Measurements from ENCODE around the gene GIPC2. TPM values are rescaled to one million over a fixed set of nuclear protein-coding genes. Genes with fewer than 3 reads are reported as not detected.
"Not testable (repeated sequence)": the region's sequence is repeated elsewhere in the genome, so short reads cannot be mapped to it uniquely, and the experiment has no call there.

Gene GIPC2
- total RNA-seq, 2 experiments from 2014 or later: 0.44 to 0.74 TPM

DNA sequence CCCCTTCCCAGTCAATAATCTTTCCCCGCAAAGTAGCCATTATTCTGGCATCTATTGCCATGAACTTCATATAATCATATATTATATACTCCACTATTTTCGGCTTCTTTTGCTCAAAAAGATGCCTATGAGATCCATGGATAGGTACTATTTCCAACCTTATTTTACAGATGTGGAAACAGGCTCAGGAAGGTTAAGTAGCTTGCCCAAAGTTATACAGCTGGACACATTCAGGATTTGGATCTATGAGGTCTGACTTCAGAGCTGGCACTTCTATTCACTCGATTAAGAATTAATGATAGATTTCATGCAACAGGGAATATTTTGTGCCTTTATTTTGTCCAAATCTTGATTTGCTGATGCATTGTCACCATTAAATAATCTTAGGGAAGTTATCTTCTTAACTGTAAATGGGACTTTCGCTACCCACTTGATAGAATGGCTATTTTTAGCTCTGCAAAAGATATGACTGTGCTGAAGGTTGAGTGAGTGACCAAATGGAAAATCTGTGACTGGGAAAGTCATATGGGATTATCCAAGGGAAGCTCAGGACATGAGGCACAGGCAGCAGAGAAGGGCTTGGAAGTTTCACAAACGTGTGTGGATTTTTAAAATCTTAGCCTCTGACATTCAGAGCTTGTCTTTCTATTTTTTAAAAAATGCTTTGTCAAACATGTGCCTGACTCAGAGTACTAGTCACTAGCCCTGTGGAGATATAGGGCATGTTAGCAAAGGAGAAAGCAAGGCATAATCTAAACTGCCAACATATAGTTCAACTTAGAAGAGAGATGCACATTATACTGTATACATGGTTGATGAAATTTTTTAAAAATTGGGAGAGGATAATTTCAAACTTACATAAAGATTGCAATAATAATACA, 36.5 kb downstream of the GIPC2 start:
- Mint-ChIP-seq H3K27me3 (peaks cover 3% of the 10 kb centered on the region), H3K4me3 (no peak overlapping the region), H3K4me1 (peaks cover 8% of the 10 kb centered on the region), H3K36me3 (peaks cover 21% of the 10 kb centered on the region), H3K9me3 (peaks cover 18% of the 10 kb centered on the region), H3K27ac (no peak overlapping the region)
- ATAC-seq (ENCODE audit: low read depth) (no peak), DNase-seq (no peak)
- POLR2A ChIA-PET: interaction anchor here (1.2 kb wide), 1 partner anchor 77 kb away, joined by 4 read pairs; the partner anchor contains the start of gene DNAJB4

DNA sequence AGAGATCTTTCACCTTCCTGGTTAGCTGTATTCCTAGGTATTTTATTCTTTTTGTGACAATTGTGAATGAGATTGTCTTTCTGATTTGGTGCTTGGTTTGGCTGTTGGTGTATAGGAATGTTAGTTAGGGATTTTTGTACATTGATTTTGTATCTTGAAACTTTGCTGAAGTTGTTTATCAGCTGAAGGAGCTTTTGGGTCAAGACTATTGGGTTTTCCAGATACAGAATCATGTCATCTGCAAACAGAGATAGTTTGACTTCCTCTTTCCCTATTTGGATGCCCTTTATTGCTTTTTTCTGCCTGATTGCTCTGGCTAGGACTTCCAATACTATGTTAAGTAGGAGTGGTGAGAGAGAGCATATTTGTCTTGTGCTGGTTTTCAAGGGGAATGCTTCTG, 38.9 kb downstream of the GIPC2 start:
- H3K9me3 Mint-ChIP-seq: peaks cover 16% of the 10 kb centered on the region
- POLR2A ChIA-PET: interaction anchor here (0.7 kb wide), 1 partner anchor 325 kb away, joined by 3 read pairs; no protein-coding TSS in a partner anchor

DNA sequence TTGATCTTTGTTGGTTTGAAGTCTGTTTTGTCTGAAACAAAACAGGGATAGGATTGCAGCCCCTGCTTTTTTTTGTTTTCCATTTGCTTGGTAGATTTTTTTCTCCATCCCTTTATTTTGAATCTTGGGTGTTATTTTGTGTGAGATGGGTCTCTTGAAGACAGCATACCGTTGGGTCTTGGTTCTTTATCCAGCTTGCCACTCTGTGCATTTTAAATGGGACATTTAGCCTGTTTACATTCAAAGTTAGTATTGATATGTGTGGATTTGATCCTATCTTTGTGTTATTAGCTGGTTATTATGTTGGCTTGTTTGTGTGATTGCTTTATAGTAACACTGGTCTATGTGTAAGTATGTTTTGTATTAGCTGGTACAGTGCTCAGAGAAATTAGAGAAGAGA, 40.9 kb downstream of the GIPC2 start:
- Mint-ChIP-seq H3K27ac (no peak overlapping the region), H3K4me3 (no peak overlapping the region), H3K4me1 (peaks cover 2% of the 10 kb centered on the region), H3K27me3 (peaks cover 6% of the 10 kb centered on the region), H3K36me3 (peaks cover 20% of the 10 kb centered on the region), H3K9me3 (peaks cover 16% of the 10 kb centered on the region)
- no peak for DNase-seq
- POLR2A ChIA-PET: no interaction called here
- no peak for ATAC-seq (ENCODE audit: low read depth)

More for the DNA sequence above, 38.9 kb downstream of the GIPC2 start:
- H3K4me1 Mint-ChIP-seq; H3K4me3 Mint-ChIP-seq; ATAC-seq (ENCODE audit: low read depth); H3K27me3 Mint-ChIP-seq; H3K27ac Mint-ChIP-seq; DNase-seq: not testable (repeated sequence)
- H3K36me3 Mint-ChIP-seq: peaks cover 21% of the 10 kb centered on the region

DNA sequence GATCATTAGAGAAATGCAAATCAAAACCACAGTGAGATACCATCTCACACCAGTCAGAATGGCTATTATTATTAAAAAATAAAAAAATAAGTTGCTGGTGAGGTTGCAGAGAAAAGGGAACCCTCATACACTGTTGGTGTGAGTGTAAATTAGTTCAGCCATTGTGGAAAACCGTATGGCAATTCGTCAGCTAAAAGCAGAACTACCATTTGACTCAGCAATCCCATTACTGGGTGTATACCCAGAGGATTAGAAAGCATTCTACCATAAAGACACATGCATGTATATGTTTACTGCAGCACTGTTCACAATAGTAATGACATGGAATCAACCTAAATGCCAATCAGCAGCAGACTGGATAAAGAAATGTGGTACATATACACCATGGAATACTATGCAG, 42.2 kb downstream of the GIPC2 start:
- no peak for ATAC-seq (ENCODE audit: low read depth)

DNA sequence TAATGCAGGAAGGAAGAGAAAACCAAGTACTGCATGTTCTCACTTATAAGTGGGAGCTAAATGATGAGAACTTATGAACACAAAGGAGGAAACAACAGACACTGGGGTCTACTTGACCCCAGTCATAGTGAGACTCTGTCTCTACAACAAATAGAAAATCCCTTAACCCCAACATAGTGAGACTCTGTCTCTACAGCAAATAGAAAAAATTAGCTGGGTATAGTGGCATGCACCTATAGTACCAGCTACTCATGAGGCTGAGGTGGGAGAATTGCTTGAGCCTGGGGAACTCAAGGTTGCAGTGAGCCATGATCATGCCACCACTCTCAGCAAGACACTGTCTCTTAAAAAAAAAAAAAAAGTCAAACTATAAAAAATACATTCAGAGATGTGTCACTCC, 42.7 kb downstream of the GIPC2 start:
- Mint-ChIP-seq H3K27me3 (peaks cover 6% of the 10 kb centered on the region), H3K36me3 (peaks cover 20% of the 10 kb centered on the region), H3K4me1 (peaks cover 2% of the 10 kb centered on the region), H3K4me3 (no peak overlapping the region), H3K9me3 (peaks cover 16% of the 10 kb centered on the region), H3K27ac (no peak overlapping the region)
- POLR2A ChIA-PET: interaction anchor here (0.6 kb wide), 1 partner anchor 110 kb away, joined by 3 read pairs; the partner anchor contains the start of gene FUBP1
- ATAC-seq (ENCODE audit: low read depth) (no peak), DNase-seq (no peak)

More for the DNA sequence above, 42.2 kb downstream of the GIPC2 start:
- peaks cover 6% of the 10 kb centered on the region for H3K27me3 Mint-ChIP-seq
- no peak for DNase-seq
- POLR2A ChIA-PET: interaction anchor here (0.6 kb wide), 1 partner anchor 109 kb away, joined by 3 read pairs; the partner anchor contains the start of gene FUBP1
- peaks cover 20% of the 10 kb centered on the region for H3K36me3 Mint-ChIP-seq
- H3K9me3 Mint-ChIP-seq: peaks cover 16% of the 10 kb centered on the region
- H3K27ac Mint-ChIP-seq: no peak overlapping the region
- no peak overlapping the region for H3K4me3 Mint-ChIP-seq
- H3K4me1 Mint-ChIP-seq: peaks cover 2% of the 10 kb centered on the region

DNA sequence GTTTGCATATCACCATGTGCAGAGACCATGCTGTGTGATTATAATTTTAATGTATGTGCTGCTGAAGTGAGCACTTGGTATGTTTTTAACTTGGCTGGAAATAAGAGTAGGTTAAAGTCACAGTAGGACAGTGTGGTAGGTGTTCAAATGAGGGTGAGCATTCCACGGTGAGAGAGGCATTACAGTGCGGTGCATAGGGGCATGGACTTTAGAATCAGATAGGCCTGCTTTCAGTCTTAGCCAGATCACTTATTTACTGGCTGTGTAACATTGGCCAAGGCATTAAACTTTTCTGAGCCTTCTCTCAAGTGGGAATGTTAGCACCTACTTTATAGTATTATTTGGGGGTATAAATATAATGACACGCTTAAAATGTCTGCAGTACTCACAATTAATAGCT, 43.2 kb downstream of the GIPC2 start:
- Mint-ChIP-seq H3K4me3 (no peak overlapping the region), H3K4me1 (peaks cover 2% of the 10 kb centered on the region), H3K27ac (no peak overlapping the region), H3K36me3 (peaks cover 20% of the 10 kb centered on the region), H3K9me3 (peaks cover 16% of the 10 kb centered on the region), H3K27me3 (peaks cover 6% of the 10 kb centered on the region)
- DNase-seq (no peak), ATAC-seq (ENCODE audit: low read depth) (no peak)
- POLR2A ChIA-PET: no interaction called here

DNA sequence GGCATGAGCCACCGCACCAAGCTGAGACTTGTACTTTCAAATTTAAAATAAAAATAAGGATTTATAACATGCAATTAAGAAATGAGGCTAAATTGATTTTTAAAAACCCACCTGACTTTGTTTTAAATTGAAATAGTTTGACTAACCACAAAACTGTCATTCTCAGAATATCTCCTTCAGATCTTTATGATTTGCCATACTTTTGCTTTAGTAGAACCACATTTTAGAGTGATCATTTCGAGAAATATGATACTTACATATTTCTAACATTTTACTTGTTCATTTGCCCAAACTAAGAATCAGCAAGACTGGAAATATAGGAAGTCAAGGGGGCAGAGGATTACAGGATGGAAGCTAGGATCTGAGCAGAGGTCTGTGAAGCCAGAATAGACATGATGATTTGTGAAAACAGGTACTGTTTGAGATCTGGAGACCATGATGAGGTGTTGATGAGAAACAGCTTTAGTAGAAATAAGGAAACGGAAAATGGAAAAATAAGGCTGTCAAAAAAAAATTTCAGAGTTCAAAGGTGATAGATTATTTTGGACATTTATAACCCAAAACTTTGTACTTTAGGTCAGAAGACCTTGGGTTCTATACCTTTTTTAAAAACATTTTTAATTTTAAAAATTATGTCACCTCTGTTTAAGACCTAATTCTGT, 44.8 kb downstream of the GIPC2 start:
- H3K27me3 Mint-ChIP-seq: peaks cover 3% of the 10 kb centered on the region
- peaks cover 10% of the 10 kb centered on the region for H3K36me3 Mint-ChIP-seq
- no peak overlapping the region for H3K4me3 Mint-ChIP-seq
- peaks cover 12% of the 10 kb centered on the region for H3K9me3 Mint-ChIP-seq
- ATAC-seq (ENCODE audit: low read depth) (no peak), DNase-seq (no peak)
- H3K27ac Mint-ChIP-seq: no peak overlapping the region
- H3K4me1 Mint-ChIP-seq: peaks cover 2% of the 10 kb centered on the region
- POLR2A ChIA-PET: no interaction called here

DNA sequence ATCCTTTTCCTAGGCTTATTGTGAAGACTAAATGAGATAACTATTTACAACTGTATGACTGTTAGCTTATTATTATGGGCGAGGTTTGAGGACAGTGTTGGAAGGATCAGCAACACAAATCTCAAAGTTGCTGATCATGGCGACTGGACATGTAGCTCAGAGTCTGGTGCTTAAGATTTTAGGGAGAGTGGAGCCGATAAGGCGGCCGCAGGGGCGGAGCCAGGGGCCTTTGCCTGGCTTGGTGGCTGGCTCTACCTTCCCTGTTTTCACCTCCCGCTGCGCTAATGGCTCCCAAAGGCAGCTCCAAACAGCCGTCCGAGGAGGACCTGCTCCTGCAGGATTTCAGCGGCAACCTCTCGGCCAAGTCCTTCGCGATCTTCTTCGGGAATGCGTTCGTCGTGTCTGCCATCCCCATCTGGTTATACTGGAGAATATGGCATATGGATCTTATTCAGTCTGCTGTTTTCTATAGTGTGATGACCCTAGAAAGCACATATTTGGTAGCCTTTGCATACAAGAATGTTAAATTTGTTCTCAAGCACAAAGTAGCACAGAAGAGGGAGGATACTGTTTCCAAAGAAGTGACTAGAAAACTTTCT, 45.5 kb downstream of the GIPC2 start:
- no peak for DNase-seq
- Mint-ChIP-seq H3K9me3 (peaks cover 6% of the 10 kb centered on the region), H3K4me1 (peaks cover 2% of the 10 kb centered on the region), H3K27ac (no peak overlapping the region), H3K36me3 (peaks cover 4% of the 10 kb centered on the region), H3K4me3 (no peak overlapping the region), H3K27me3 (peaks cover 5% of the 10 kb centered on the region)
- no peak for ATAC-seq (ENCODE audit: low read depth)
- POLR2A ChIA-PET: no interaction called here

DNA sequence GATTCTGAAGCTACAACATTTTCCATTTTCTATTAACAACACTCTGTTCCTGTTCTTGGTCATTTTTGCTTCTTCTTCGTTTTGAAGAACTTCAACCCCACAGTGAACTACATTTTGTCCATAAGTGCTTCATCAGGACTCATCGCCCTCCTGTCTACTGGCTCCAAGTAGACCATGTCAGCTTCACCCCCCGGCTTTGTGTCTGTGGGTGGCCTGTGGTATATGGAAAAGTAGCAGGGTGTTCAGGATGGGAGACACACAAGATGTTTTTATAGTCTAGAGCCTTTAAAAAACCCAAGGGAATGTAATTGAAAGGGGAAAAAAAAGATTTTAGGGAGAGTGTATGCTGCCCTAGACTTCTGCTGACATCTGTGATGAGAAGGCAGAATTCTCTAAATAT, 46.1 kb downstream of the GIPC2 start:
- peaks cover 5% of the 10 kb centered on the region for H3K27me3 Mint-ChIP-seq
- POLR2A ChIA-PET: no interaction called here
- H3K36me3 Mint-ChIP-seq: peaks cover under 1% of the 10 kb centered on the region
- no peak for DNase-seq
- peaks cover under 1% of the 10 kb centered on the region for H3K9me3 Mint-ChIP-seq
- no peak overlapping the region for H3K27ac Mint-ChIP-seq
- H3K4me1 Mint-ChIP-seq: peaks cover 2% of the 10 kb centered on the region
- no peak overlapping the region for H3K4me3 Mint-ChIP-seq
- no peak for ATAC-seq (ENCODE audit: low read depth)

DNA sequence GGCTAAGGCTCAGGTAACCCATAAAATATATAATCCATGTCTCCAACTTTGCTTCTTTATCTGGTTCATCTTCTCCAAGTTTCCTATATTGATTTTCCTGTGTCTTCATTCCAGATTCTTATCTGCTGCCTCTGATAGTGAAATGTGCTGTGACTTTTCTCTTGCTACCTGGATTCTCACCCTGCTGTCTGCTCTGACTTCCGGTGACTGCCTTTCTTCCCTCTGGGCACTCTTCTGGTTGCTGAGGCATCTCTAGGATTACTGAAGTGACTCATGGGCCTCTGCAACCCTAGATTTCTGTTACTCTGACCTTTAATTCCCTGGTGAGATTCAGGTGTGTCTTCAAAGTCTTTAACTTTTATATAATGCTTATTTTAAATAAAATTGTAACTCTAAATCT, 46.9 kb downstream of the GIPC2 start:
- no peak overlapping the region for H3K27ac Mint-ChIP-seq
- peaks cover 7% of the 10 kb centered on the region for H3K27me3 Mint-ChIP-seq
- H3K9me3 Mint-ChIP-seq: no peaks in the 10 kb centered on the region
- H3K4me3 Mint-ChIP-seq: no peak overlapping the region
- H3K36me3 Mint-ChIP-seq: no peaks in the 10 kb centered on the region
- peaks cover 2% of the 10 kb centered on the region for H3K4me1 Mint-ChIP-seq
- DNase-seq: no peak
- POLR2A ChIA-PET: no interaction called here
- no peak for ATAC-seq (ENCODE audit: low read depth)

DNA sequence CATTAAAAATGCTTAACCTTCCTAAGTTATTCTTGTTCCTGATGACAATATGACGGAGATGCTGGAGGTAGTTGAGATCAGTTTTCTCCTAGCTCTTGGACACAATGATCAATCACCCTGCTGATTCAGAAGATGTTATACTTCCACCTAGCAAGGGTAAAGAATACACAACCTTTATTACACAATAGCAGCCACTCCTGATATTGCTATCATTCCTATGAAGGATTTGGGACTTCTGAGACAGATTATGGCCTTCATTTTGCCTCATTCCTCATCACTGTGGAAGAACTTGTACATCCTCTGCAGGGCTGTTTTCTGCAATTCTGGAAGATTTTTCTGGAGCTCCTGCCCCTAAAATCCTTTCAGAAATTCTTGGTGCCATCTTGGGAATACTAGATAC, 47.8 kb downstream of the GIPC2 start:
- peaks cover 2% of the 10 kb centered on the region for H3K4me1 Mint-ChIP-seq
- no peak overlapping the region for H3K4me3 Mint-ChIP-seq
- H3K9me3 Mint-ChIP-seq: no peaks in the 10 kb centered on the region
- POLR2A ChIA-PET: no interaction called here
- peaks cover 10% of the 10 kb centered on the region for H3K27me3 Mint-ChIP-seq
- H3K27ac Mint-ChIP-seq: no peak overlapping the region
- ATAC-seq (ENCODE audit: low read depth) (no peak), DNase-seq (no peak)
- no peaks in the 10 kb centered on the region for H3K36me3 Mint-ChIP-seq

DNA sequence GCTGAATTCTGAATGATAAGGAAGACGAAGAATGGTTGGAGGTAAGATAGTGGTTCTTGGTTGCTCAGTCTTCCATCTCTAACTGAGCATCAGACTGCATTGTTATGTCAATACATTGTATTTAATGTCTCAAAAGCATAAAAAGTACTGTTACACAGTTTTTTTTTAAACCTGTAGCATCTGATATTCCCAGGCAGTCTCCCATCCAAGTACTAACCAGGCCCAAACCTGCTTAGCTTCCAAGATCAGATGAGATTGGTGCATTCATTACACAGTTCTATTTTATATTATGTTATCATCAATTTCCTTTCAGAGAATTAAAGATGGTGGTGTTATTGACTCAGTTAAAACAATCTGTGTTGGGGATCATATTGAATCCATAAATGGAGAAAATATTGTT, 48.9 kb downstream of the GIPC2 start:
- H3K27me3 Mint-ChIP-seq: peaks cover 10% of the 10 kb centered on the region
- H3K27ac Mint-ChIP-seq: no peak overlapping the region
- no peaks in the 10 kb centered on the region for H3K9me3 Mint-ChIP-seq
- H3K4me1 Mint-ChIP-seq: peaks cover 2% of the 10 kb centered on the region
- H3K4me3 Mint-ChIP-seq: no peak overlapping the region
- no peak for DNase-seq
- no peaks in the 10 kb centered on the region for H3K36me3 Mint-ChIP-seq
- POLR2A ChIA-PET: no interaction called here
- no peak for ATAC-seq (ENCODE audit: low read depth)

DNA sequence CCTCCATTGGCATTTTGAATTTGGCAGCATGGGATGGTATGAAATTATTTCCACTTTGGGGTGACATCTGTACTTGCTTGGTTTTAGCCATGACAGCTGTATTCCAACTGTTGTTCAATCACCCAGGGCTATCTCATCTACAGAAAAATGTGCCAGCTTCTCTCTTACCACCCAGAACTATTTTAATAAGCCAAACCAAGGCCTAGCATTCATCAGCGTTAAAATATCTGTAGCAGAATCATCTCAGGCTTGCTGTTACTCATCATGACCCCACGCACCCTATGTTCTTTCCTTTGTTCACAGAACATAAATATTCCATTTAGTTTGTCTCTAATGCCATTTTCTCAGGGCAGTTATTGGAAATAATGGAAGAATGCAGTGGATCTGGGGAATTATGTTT, 49.8 kb downstream of the GIPC2 start:
- no peaks in the 10 kb centered on the region for H3K36me3 Mint-ChIP-seq
- H3K4me3 Mint-ChIP-seq: no peak overlapping the region
- no peak overlapping the region for H3K27ac Mint-ChIP-seq
- ATAC-seq (ENCODE audit: low read depth): no peak
- H3K4me1 Mint-ChIP-seq: peaks cover under 1% of the 10 kb centered on the region
- H3K27me3 Mint-ChIP-seq: peaks cover 9% of the 10 kb centered on the region
- no peaks in the 10 kb centered on the region for H3K9me3 Mint-ChIP-seq
- POLR2A ChIA-PET: no interaction called here
- no peak for DNase-seq
